Rectal smooth muscle tissue (tissue), 1 donor: ENCODE results near the gene SLC13A3.

Experiments
- H3K27ac ChIP-seq: one replicate; pipeline ENCODE4 v1.7.0; 2013; ENCODE audit warnings: low read depth, low read length, inconsistent platforms
- H3K27me3 ChIP-seq: one replicate; pipeline ENCODE4 v1.7.0; 2013; ENCODE audit warnings: low read length; ENCODE audit not compliant: control insufficient read depth, insufficient read depth
- H3K36me3 ChIP-seq: one replicate; pipeline ENCODE4 v1.7.0; 2013; ENCODE audit warnings: low read length; ENCODE audit not compliant: control insufficient read depth, insufficient read depth
- H3K4me1 ChIP-seq: one replicate; pipeline ENCODE4 v1.7.0; 2013; ENCODE audit warnings: low read length; ENCODE audit not compliant: control insufficient read depth, insufficient read depth
- H3K4me3 ChIP-seq: one replicate; pipeline ENCODE4 v1.7.0; 2013; ENCODE audit warnings: low read length
- H3K9ac ChIP-seq: one replicate; pipeline ENCODE4 v1.7.0; 2013; ENCODE audit warnings: low read length

Gene SLC13A3

DNA sequence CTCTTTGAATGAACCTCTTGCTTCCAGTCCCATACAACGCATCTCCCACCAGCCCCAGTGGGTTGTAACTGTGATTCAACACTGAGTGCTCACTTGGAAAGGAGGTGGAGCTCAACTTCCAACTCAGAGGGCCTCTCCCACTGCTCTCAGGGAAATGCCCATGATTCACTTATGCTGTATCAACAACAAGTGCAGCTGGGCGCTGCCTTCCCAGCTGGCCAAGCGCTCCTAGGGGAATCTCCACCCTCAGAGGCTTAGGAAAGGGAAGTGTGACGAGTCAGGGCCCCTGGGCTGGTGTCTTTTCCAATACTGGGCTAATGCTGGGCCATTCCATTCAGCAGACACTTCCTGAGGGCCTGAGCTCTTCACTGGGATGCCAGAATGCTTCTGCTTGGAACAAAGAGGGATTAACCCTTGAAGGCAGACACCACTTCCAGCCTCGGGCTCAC is 92.7 kb downstream of the SLC13A3 start:
- Histone ChIP-seq H3K9ac (no peak overlapping the region), H3K36me3 (no peaks in the 10 kb centered on the region), H3K4me3 (no peak overlapping the region), H3K27ac (no peak overlapping the region), H3K4me1 (no peaks in the 10 kb centered on the region), H3K27me3 (no peaks in the 10 kb centered on the region)

- no peak overlapping the region for H3K27ac ChIP-seq
- no peaks in the 10 kb centered on the region for H3K36me3 ChIP-seq
- no peaks in the 10 kb centered on the region for H3K4me1 ChIP-seq
- H3K27me3 ChIP-seq, result no peaks in the 10 kb centered on the region
- no peak overlapping the region for H3K9ac ChIP-seq
- no peak overlapping the region for H3K4me3 ChIP-seq
These were observed 93.9 kb downstream of the SLC13A3 start for GRCh38 chr20:46557231-46557956.

- H3K27me3 ChIP-seq, result no peaks in the 10 kb centered on the region
These were observed 95.8 kb downstream of the SLC13A3 start for GRCh38 chr20:46555370-46555956.

GRCh38 chr20:46554828-46555227 is 96.4 kb downstream of the SLC13A3 start:
- no peak overlapping the region for H3K27ac ChIP-seq
- no peak overlapping the region for H3K9ac ChIP-seq
- no peaks in the 10 kb centered on the region for H3K4me1 ChIP-seq
- H3K4me3 ChIP-seq, result no peak overlapping the region
- H3K27me3 ChIP-seq, result no peaks in the 10 kb centered on the region
- H3K36me3 ChIP-seq, result no peaks in the 10 kb centered on the region

More at GRCh38 chr20:46555370-46555956, 95.8 kb downstream of the SLC13A3 start:
- Histone ChIP-seq H3K36me3 (no peaks in the 10 kb centered on the region), H3K9ac (no peak overlapping the region), H3K4me1 (no peaks in the 10 kb centered on the region), H3K27ac (no peak overlapping the region), H3K4me3 (no peak overlapping the region)

- H3K27ac ChIP-seq, result no peak overlapping the region
- H3K9ac ChIP-seq, result no peak overlapping the region
- H3K27me3 ChIP-seq, result no peaks in the 10 kb centered on the region
- no peaks in the 10 kb centered on the region for H3K4me1 ChIP-seq
- H3K4me3 ChIP-seq, result no peak overlapping the region
- no peaks in the 10 kb centered on the region for H3K36me3 ChIP-seq
These were observed 97.3 kb downstream of the SLC13A3 start for GRCh38 chr20:46553926-46554325.

- Histone ChIP-seq H3K4me1 (no peaks in the 10 kb centered on the region), H3K27me3 (no peaks in the 10 kb centered on the region), H3K9ac (no peak overlapping the region), H3K4me3 (no peak overlapping the region), H3K27ac (no peak overlapping the region), H3K36me3 (no peaks in the 10 kb centered on the region)
These were observed 98.5 kb downstream of the SLC13A3 start for GRCh38 chr20:46552460-46553420.

DNA sequence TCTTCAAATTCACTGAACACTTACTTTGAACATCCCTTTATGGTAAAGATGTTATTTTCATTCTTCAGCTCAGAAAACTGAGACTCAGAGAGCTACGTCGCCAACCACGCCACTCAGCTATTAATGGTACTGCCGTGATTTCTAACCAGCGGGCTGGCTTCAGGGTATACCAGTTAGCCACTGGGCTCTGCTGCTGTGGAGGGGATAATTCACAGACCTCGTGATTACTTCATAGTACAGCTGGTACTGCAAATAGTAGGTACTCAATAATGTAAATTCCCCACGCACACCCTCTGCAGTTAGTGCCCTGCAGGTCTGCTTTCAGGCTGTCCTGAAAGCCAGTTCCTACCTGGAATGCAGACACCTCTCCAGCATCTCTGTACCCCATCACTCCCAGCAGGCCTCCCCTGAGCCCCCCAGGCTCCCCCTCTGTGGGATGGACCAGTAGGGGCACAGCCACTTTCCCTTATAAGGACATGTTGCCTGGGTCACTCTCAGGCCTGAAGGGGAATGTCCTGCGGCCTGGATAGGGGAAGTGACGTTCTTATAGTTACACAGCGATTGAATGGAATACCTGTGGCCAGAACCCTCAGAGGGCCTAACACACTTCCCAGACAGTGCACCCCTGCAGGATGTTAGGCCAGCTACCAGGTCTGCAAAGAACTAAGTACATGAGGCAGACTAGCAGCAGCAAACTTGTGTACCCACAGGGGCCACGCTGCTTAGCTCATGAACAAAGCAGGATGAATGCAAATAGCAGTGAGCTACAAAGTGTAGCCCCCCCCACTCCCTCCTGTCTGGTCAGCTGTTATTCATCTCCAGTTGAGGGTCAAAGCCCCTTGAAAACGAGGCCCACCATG is 99.5 kb downstream of the SLC13A3 start:
- Histone ChIP-seq H3K27me3 (no peaks in the 10 kb centered on the region), H3K9ac (no peak overlapping the region), H3K36me3 (no peaks in the 10 kb centered on the region), H3K27ac (no peak overlapping the region), H3K4me1 (no peaks in the 10 kb centered on the region), H3K4me3 (no peak overlapping the region)

DNA sequence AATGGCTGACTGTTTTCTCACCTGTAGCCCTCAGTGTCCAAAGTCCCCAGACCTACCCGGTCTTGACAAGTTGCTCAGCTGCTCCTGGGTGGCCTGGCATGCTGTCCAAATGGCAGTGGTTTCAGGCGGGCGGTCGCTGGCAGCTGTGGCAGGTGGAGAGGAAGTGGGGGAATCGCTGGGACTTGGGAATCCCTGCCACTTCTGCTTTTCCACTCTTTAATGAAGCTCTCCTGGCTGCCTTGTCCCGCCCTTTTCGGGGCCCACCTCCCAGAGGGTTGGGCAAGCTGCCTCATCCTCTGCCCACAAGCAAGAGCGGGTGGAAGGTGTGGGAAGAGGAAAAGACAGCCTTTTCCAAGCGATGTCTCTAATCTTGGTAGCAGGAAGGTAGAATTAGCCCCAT is 100.8 kb downstream of the SLC13A3 start, which contains the start of gene OCSTAMP:
Gene OCSTAMP, minus strand, starts transcription at position 194 of the 400 bp plus-strand sequence. Its CDS starts 94 bp downstream, at position 100.
- no peaks in the 10 kb centered on the region for H3K36me3 ChIP-seq
- no peak within 1 kb of the TSS for H3K4me3 ChIP-seq
- no peak within 1 kb of the TSS for H3K9ac ChIP-seq
- H3K4me1 ChIP-seq, result no peaks in the 10 kb centered on the region
- no peaks in the 10 kb centered on the region for H3K27me3 ChIP-seq
- H3K27ac ChIP-seq, result no peak within 1 kb of the TSS

DNA sequence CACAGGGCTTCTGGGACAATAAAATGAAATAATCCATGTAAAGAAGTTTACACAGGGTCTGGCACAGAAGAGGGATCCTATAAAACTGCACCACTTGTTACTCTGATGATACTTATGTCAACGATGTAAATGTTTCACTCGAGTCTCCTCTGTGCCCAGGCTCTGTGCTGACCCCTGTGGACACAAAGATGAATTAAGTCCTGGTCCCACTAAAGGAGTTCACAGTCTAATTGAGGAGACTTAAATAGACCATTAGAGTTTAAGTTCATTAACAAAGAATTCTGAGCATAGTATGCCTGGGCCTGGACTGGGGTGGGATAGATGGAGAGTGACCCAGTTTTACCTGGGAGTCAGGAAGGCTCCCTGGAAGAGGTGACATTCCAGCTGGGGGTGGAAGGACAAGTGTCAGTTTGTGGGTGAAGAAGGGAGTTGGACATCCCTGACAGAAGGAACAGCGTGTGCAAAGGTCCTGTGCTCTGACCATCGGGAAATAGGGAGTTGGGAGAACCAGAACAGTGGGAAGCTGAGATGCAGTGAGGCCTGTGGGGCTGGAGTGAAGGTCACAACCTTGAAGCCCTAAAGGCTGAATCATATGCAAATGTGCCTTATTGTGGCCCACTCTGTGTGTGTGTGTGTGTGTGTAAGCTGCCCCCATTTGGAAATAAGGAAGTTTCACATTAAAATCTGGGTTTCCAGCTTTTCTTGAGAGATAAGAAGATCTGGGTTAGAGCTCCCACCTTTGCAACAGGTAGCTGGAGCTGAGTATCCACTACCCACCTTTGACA is 101.9 kb downstream of the SLC13A3 start:
- Histone ChIP-seq H3K4me3 (no peak overlapping the region), H3K9ac (no peak overlapping the region), H3K36me3 (no peaks in the 10 kb centered on the region), H3K27me3 (no peaks in the 10 kb centered on the region), H3K27ac (no peak overlapping the region), H3K4me1 (no peaks in the 10 kb centered on the region)

GRCh38 chr20:46548688-46549087 is 102.6 kb downstream of the SLC13A3 start:
- no peaks in the 10 kb centered on the region for H3K27me3 ChIP-seq
- no peaks in the 10 kb centered on the region for H3K4me1 ChIP-seq

GRCh38 chr20:46547995-46548394 is 103.3 kb downstream of the SLC13A3 start:
- no peak overlapping the region for H3K27ac ChIP-seq
- no peaks in the 10 kb centered on the region for H3K27me3 ChIP-seq
- H3K4me3 ChIP-seq, result no peak overlapping the region
- H3K36me3 ChIP-seq, result no peaks in the 10 kb centered on the region
- H3K9ac ChIP-seq, result no peak overlapping the region
- H3K4me1 ChIP-seq, result no peaks in the 10 kb centered on the region

More at GRCh38 chr20:46548688-46549087, 102.6 kb downstream of the SLC13A3 start:
- no peaks in the 10 kb centered on the region for H3K36me3 ChIP-seq
- H3K4me3 ChIP-seq, result no peak overlapping the region
- no peak overlapping the region for H3K27ac ChIP-seq
- no peak overlapping the region for H3K9ac ChIP-seq
